ENCODE data around the gene ITIH1.
A peak's percentile ranks its signal among the peaks of the same experiment; 100 is the strongest.

ITIH1 gene

DNA sequence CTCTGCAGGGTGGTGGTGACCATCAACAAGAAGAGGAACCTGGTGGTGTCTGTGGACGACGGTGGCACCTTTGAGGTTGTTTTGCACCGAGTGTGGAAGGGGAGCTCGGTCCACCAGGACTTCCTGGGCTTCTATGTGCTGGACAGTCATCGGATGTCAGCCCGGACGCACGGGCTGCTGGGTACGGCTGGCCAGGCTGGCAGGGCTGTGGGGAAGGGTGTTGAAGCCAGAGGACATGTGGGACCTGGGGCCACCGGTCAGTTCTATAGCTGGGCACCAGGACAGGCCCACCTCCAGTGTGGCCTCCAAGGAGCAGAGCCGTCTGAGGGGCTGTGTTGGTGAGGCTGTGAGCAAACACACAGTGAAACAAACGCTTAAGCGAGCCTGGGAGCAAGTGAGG lies 13.3 kb downstream of the ITIH1 start:
- no peak for DNase-seq

DNA sequence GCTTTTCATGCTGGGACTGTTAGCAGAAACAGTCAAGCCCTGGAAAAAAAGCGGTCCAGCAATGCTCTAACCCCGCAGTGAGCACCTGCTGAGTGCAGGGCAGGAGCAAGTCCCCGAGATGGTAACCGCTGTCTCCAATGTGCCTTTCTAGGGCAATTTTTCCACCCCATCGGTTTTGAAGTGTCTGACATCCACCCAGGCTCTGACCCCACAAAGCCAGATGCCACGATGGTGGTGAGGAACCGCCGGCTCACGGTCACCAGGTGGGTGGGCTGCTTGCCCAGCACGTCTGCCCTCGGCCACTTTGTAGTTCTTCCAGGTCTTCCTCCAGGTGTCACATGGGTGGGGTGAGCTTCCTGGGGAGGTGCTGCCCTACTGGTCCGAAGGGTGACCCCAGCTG lies 14.0 kb downstream of the ITIH1 start:
- DNase-seq: no peak

DNA sequence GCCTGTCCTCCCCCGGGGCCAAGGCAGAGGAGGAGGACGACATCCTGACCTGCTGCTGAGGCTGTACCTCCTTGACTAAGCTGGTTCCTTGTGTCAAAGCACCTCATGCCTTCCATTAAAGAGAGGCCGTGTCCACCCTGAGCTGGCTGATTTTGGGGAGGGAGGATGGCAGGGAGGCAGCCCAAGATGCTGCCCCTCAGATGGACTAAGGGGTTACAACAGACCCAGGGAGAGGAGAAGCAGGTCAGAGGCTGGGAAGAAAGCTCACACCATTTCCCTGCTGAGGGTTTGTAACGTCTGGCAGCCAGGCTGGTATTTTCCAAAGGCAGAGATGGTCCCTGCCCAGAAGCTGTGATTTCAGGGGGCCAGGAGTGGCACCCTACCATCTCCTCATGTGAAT lies 14.5 kb downstream of the ITIH1 start:
- DNase-seq: no peak

DNA sequence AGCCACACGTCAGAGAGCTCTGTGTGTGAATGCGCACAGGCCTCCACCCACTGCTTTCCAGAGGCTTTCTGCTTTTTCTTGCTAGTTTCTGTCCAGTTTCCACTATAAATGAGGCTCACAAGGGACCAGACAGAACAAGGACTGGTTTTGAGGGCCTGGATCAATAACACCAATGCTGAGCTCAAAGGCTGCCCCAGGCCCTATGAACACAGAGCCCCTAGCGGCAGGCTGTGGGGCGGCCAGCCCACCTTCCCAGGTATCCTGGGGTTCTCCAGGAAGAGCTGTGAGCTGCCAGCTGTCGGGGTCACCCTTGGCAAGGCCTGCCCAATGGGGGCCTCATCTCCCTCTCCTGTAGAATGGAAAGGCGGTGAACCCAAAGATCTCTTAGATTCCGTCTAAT lies 15.0 kb downstream of the ITIH1 start:
- DNase-seq: no peak

DNA sequence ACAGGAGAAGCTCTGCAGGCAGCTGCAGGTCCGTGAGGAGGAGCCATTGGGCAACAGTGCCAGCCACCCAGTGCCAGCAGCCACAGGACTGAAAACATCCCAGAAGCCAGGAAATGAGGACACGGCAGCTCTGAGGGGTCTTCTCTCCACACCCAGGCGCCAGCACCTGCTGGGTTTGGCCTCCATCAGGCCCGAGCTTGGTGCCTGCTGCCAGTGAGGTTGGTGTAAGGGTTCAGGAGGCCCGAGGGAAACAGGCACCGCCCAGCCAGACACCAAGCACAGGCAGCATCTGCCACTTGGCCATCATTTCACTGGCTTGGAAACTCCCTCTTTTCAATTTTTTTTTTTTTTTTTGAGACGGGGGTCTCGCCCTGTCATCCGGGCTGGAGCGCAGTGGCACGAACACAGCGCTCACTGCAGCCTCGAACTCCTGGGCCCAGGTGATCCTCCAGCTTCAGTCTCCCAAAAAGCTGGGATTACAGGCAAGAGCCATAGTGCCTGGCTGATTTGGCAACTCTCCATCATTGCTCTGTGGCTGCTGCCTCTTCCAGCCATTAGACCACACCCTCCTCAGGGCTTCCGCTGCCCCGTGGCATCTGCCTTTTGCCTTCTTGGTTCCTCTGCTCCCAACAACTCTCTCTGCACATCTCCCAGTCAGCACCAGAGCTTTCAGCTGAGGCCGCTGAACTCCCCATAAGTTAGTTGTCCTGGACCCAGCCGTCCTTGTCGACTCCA lies 15.7 kb downstream of the ITIH1 start:
- no peak for DNase-seq

DNA sequence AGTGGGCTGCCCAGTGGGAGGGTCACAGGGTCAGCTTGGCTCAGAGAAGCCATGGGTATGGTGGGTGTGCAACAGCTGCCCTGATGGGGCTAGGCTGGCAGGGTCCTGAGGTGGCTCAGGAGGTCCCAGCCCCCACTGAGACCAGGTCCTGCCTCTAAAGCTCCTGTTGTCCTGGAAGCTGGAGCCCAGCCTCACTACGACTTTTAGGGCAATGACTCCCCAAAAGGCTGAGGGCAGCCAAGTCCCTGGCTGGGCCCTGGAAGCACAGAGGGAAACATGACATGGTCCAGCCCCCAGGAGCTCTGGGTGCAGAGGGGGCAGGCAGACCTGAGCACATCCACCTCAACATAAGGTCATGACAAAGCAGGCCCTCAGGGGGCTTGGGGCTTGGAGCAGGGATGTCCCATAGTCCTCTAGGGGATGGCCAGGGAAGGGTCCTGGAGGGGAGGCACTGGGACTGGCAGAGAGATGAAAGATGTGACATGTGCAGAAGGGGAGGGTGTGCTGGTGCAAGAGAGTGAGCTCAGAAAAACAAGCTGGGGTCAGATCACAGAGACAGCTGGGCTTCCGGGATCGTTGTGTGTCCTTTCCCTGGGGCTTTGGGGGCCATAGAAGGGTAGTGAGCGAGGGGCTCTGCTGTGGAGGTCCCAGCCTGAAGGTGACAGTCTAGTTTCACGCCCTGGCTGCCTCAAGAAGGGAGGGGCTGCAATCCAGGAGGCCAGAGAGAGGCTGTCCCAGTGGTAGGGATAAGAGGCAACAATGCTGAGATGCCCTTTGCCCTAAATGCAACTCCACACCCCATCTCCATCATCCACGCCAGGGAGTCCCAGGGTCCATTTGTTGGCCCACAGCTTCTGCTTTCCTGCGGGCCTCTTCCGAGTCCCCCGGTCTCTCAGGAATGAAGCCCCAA lies 16.6 kb downstream of the ITIH1 start:
- no peak for DNase-seq

DNA sequence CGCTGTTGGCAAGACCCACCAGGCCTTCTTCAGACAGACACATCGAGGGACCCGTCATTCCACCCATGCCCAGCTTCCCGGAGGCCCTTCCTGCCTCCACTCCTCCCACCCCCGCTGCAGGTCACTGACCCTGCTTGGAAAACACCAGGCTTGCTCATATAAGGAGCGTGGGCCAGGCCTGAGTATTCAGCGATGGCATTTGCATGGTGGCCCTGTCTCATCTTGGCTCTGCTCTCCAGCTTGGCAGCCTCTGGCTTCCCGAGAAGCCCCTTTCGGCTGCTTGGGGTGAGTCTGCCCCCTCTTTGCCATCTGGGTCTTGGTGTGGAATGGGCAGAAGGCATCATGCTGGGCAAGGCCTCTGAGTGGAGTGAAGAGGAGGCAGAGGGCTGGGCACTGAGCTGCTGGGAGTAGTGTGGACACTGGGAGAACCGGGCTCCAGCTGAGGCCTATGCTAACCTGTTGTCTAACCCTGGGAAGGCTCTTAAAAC lies 17.3 kb downstream of the ITIH1 start, which contains the start of gene ITIH3:
Gene ITIH3 (plus strand): TSS at position 185 of the 488 bp plus-strand sequence. CDS start 8 bp downstream, at position 193.
- DNase-seq: no peak

DNA sequence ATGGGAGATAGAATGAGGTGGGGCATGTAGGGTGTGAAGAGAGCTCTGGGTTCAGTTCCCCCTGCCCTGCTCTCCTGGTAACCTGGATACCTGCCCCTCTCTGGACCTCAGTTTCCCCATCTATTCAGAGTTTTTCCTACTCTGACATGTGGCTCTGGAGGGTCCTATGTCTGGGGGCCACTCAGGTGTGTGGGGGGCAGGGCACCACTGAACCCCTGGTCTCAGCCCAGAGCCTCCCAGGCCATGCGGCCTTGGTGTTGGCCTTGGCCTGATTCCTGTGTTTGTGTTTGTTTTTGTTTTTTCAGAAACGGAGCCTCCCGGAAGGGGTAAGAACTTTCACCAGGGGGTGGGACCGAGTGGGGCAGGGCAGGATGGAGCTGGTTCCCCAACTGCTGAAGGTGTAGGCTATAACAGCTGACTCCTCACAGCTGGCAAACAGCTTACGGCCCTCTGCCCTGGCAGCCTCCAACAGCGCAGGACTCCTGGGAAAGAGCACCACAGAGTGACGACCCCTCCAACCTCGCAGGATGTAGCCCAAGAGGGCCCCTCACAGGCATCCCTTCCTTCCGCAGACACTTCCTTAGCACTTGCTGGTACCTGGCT lies 18.0 kb downstream of the ITIH1 start:
- DNase-seq: no peak

DNA sequence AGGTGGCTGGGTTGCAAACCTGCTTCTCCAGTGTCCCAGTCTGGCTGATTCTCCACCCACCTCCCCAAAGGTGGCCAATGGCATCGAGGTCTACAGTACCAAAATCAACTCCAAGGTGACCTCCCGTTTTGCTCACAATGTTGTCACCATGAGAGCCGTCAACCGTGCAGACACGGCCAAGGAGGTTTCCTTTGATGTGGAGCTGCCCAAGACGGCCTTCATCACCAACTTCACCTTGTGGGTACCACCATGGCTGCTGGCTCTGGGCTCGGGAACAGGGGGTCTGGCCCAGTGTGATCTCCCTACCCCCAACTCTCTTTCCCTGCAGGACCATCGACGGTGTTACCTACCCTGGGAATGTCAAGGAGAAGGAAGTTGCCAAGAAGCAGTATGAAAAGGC lies 19.0 kb downstream of the ITIH1 start:
- no peak for DNase-seq

DNA sequence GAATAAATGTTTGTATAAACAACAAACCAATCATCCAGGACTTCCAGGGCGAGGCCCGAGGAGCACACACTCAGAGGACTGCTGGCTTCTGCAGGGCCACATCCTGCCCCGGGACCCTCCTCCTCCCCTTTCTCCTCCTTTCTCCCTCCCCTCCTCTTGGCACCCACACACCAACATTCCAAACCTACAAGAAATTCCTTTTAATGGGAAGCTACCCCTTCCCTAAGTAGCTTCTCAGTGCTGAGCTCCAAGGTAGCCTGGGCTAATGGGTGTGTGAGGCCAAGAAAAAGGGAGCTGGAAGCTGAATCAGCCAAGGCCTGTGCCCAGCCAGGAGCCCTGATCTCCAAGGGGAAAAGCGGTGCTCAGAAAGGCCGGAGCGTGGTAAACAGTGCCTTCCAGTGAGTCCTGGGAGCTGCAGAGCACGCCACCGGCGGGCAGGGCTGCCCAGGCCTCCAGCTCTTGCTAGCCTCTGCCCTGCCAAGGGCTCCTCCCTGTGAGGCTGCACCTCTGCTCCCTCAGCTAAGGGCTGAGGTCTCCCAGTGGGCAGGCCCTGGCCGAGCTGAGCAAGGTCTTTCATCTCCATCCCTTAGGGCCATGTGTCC lies 21.1 kb downstream of the ITIH1 start:
- no peak for DNase-seq

DNA sequence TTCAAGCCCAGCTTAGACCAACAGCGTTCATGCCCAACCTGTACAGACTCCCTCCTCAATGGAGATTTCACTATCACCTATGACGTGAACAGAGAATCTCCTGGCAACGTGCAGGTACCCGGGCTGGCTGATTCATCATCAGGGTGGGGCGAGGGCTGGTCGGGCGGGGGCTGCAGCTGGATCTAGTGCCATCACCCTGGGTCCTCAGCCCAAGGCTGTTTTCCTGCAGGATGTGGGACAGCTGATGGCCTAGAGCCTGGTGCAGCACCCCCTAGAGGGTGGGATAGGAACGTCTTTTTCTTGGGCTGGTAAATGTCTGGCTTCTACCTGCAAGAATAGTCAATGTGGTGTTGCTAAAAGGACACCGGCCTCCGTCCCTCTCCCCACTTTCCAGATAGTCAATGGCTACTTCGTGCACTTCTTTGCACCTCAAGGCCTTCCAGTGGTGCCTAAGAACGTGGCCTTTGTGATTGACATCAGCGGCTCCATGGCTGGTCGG lies 21.6 kb downstream of the ITIH1 start:
- DNase-seq: peak in 1 of 2 donors; percentile 12

DNA sequence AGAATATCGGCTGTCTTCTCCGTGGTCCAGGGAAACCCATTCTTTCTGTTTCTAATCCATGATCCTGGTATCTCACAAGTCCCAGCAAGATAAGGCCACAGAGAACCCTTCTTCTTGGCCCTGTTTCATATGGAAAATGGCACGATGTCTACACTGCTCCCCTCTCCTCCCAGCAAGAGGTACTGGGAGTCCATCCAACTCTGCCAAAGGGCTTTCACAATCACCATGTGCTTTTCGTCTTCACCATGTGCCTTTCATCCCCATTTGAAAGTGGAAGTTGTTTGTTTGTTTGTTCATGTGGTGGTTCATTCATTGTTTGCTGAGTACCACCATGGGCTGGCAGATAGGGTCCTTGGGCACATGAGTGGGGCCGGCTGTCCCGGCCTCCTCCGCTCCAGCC lies 22.7 kb downstream of the ITIH1 start:
- DNase-seq: no peak

DNA sequence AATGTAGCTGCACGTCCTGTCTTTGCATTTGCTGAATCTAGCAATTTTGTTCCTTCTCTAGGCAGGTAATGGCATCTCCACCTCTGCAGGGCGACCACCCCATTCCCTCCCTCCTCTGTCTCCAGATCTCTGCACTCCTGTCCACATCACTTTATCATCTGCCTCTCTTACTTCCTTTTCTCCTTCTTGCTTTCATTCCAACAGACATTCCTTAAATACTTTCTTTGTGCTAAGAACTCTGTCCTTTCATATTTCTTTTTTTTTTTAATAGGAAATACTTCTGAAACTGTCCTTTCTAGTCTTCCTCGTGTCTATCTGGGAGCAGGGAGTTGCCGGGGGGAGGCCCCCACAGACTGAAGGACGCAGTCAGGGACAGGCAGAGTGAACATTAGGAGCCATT lies 24.4 kb downstream of the ITIH1 start:
- DNase-seq: no peak

DNA sequence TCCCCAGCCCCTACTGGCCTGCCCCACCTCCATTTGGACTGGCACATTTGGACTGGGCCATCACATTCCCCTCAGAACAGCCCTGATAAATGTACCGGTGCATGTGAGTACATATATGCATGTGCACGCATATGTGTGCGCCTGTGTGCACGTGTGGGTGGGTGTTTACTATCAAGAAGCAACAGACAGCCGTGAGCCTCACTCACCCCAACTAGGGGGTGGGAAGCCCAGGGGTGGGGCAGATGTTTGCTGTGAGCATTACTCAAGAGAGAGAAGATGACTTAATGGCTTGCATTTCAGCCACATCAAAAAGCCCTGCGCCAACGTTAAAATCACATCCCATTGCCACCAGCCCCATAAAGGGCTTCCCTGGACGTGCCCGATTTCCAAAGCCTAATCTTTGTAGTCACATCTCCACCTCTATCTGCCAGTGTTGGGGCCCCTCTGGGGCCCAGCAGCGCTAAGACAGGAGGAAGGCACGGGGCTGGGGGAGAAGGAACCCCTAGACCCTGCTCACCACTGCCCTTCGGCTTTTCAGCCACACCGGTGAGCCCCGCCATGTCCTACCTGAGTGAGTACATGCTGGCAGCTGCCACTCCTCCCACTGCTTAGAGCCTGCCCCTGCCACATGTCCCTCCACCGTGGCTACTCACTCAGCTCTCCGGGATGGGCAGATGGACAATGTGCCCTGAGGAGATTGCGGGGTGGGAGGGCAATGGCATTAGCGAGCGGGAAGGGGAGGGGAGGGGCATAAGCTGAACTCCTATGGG lies 28.1 kb downstream of the ITIH1 start:
- no peak for DNase-seq

DNA sequence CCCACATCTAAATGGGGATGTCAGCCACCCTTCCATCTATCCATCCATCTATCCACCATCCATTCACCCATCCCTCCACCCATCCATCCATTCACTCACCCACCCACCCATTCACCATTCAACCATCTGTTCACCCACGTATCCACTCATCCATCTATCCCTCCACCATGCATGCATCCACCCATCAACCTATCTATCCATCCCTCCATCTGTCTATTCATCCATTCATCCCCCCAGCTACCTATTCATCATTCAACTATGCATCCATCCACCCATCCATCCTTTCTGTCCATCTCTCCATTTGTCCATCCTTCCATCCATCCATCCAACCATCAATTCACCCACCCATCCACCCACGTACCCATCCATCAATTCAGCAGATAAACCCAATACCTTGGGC lies 31.8 kb downstream of the ITIH1 start:
- no peak for DNase-seq

DNA sequence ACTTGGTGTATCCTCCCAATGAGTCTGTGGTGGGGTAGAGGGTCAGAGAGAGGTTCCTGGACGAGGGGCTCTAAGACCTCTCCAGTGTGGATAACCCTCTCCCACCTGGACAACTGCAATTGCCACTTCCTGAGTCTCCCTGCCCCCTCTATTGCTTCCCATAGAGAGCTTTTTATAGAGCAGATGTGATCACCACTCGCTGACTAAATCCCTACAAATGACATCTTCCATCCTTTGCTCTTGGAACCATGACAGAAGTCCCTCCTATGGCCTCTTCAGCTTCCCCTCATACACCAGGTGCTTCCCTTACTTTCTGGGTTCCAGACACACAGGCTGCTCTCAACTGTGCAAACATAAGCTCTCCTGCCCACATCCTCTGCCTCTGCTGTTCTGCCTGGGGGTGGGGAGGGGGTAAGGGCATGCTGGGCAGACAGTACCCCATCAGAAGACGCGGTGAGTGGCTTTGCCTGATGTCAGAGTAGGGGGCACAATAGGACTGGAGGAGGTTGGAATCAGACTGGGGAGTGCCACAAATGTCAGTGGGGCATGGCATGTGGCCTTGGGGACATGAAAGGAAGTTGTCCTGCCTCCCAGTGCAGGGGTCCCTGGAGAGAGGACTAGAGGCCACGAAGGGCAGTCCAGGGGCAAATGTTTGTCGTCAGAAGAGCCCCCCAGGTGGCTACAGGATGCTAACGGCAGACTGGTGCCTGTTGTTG lies 32.4 kb downstream of the ITIH1 start:
- no peak for DNase-seq

DNA sequence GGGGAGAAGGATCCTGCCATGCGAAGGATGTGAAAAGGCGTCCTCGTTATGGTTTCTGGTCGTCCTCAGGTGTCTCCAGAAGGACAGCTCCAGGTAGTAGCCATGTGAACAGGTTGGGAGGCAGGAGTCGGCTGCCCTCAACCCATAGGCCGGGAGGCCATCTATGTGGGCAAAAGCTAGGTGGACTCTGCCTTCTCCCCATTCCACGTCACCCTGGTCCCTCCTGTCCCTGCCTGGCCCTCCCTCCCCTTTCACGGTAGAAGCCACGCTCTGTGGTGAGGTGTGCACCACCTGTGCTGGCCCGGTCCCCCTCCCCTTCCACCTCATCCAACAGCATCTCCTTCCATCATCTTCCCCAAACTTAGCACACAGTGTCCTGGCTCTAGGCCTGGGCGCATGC lies 33.5 kb downstream of the ITIH1 start:
- no peak for DNase-seq

DNA sequence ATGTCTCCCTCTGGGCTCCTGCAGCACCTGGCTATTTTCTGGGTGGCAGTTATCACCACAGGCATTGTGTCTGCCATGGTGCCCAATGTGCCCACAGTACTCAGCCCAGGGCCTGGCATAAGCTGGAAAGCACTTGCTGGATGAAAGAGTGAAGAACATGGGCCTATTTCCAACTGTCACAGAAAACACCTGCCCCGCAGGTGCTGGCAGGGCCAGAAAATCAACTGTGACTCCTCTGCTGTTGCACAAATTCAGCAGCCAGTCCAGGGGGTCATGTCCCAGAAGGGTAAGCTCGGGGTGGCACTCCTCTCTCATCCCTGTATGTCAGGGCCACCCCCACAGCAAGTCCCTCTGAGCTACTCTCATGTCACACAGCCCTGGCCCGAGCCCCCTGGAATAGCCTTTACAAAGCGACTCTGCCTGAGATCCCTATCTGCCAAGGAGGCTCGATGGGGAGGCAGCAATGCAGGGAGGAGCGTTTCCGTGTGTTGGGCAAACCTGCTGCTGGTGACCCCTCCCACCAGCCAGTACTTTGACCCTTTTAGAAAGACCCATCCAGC lies 34.1 kb downstream of the ITIH1 start:
- no peak for DNase-seq

DNA sequence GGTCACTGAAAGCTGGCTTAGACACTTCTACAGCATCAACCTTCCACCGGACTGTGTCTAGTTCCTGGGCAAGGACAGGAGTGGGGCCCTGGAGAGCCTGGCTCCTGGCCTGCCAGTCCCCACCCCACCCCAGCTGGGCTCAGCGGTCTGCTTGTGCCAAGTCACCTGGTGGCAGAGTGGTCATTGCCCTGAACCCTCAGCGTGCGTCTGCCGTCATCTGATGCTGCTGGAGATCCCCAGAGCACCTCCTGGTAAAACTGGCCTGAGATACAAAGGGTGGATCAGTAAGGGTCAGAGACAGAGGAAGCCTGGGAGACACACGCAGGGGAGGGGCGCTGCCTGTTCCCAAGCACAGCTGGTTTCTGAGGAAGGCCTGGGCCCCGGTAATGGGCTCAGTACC lies 36.4 kb downstream of the ITIH1 start:
- DNase-seq: no peak

DNA sequence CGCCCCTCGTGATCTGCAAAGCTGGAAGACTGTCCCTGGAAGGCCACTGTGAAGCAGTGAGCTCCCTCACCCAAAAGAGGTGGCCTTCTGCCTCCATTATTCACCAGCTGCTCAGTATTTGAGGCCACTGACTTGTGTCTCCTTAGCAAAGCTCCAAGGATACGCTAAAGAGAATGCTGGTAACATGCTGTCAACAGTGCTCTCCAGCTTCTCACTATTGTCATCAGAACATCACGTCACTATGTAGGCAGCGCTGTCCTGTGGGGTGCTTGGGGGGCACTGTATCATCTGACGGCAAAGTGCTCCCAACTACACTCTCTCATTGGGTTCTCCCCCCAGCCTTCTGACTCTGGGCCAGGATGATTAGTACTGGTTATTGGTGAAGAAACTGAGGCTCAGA lies 38.8 kb downstream of the ITIH1 start:
- no peak for DNase-seq

DNA sequence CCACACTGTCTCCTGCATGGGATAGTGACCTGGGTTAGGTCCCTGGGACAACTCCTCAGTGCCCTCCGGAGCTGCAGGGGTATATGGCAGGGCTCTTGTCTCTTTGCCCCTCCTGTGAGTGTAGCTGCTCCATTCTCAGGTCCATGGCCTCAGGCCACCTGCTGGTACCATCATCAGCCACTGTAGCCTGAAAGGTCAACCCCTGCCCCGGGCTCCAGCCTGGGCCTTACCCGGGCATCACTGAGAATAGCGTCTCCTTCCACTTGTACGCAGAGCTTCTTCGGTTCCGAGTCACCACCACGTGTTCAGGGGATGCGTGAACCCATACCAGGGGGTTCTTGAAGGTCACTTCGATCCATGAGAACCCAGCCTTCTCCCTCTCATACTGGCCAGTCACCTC lies 39.3 kb downstream of the ITIH1 start:
- no peak for DNase-seq

Measured in CD4-positive, alpha-beta T cell treated with Interleukin-4 for 1 hour (primary cell).